K562 (cell line): ENCODE data around the gene ADCY5. TPM values are rescaled to one million over a fixed set of nuclear protein-coding genes. Genes with fewer than 3 reads are reported as not detected.

Source experiments
- ATAC-seq: fragments of 200-7000 bp; cut with Tn5 transposase; 3 replicates; pipeline ENCODE4 v1.9.1; 2020; ENCODE audit warnings: moderate library complexity
- BruUV-seq: library from RNA; stranded (reverse); fragments of 400-500 nt; replicated peaks from 2 replicates; lab custom pipeline; 2021; lab: Mats Ljungman, UMichigan
- CTCF ChIA-PET: fragments of 300-600 bp; formaldehyde crosslinking; extraction: SDS; loops from one replicate; lab custom pipeline; 2021; ENCODE audit warnings: low intra/inter-chr PET ratio; lab: Yijun Ruan, JAX
- POLR2A ChIA-PET: fragments of 300-600, 350-650 bp; sonication (Branson Sonifier 250); formaldehyde crosslinking; extraction: SDS; loops from one replicate; lab custom pipeline; 2021; ENCODE audit warnings: antibody characterized with exemption, inconsistent platforms; lab: Yijun Ruan, JAX
- DNase-seq, 4 experiments: peaks; one replicate each; pipeline versions ENCODE4 v3.0.0 to v3.0.0-alpha.2; 2011 to 2018; ENCODE audit warnings: low spot score in 3 of 4, mixed read lengths in 3 of 4; ENCODE audit errors: extremely low read depth in 1 of 4
- FAIRE-seq: peaks from 2 replicates; lab custom pipeline; 2011; peaks lifted over from hg19 to GRCh38; lab: Jason Lieb, UNC
- H2AFZ ChIP-seq: 2 replicates; pipeline ENCODE4 v1.6.0; 2011; ENCODE audit warnings: low read depth, low read length, control low read depth, inconsistent platforms
- H3K27ac ChIP-seq: fragments of 200-600 bp; 3 replicates; pipeline ENCODE4 v1.8.0; 2011; ENCODE audit warnings: low read depth, mild to moderate bottlenecking, control low read depth, inconsistent platforms, low read length, moderate library complexity, mixed read lengths; ENCODE audit errors: extremely low read depth
- H3K27me3 ChIP-seq, 2 experiments: fragments of 300-600 bp in 1 of 2; 2 replicates in 1 of 2; 3 replicates in 1 of 2; pipeline versions ENCODE4 v1.6.0 to v1.8.0; 2011; ENCODE audit warnings: inconsistent platforms in 2 of 2, low read length in 2 of 2, mild to moderate bottlenecking in 1 of 2, mixed read lengths in 1 of 2, moderate library complexity in 1 of 2; ENCODE audit not compliant: control insufficient read depth in 2 of 2, insufficient read depth in 2 of 2
- H3K36me3 ChIP-seq: fragments of 300-600 bp; 3 replicates; pipeline ENCODE4 v1.8.0; 2011; ENCODE audit warnings: mild to moderate bottlenecking, low read length, inconsistent platforms; ENCODE audit not compliant: control insufficient read depth, insufficient read depth
- H3K4me1 ChIP-seq, 2 experiments: fragments of 200-600 bp in 1 of 2; replicated peaks in 1 of 2; 2 replicates in 1 of 2; 3 replicates in 1 of 2; pipeline versions ENCODE4 v1.5.1 to v1.8.0; 2011; ENCODE audit warnings: inconsistent platforms in 2 of 2, low read length in 2 of 2, mild to moderate bottlenecking in 1 of 2, mixed read lengths in 1 of 2, moderate library complexity in 1 of 2; ENCODE audit not compliant: control insufficient read depth in 2 of 2, insufficient read depth in 2 of 2
- H3K4me2 ChIP-seq: 2 replicates; pipeline ENCODE4 v1.6.1; 2011; ENCODE audit warnings: low read length, control low read depth, inconsistent platforms, mixed read lengths; ENCODE audit not compliant: insufficient read depth
- H3K4me3 ChIP-seq: fragments of 200-600 bp; sonication (generic), shearing (Covaris generic); 2 replicates; pipeline ENCODE4 v1.5.1; 2016; ENCODE audit warnings: control low read depth, inconsistent platforms
- H3K79me2 ChIP-seq: fragments of 200-600 bp; 3 replicates; pipeline ENCODE4 v1.8.0; 2011; ENCODE audit warnings: low read length, inconsistent platforms; ENCODE audit not compliant: control insufficient read depth, insufficient read depth
- H3K9ac ChIP-seq, 2 experiments: 2 replicates each; pipeline versions ENCODE4 v1.6.0 to v1.6.1; 2011; ENCODE audit warnings: low read depth in 2 of 2, low read length in 2 of 2, control low read depth in 1 of 2, inconsistent platforms in 1 of 2, mild to moderate bottlenecking in 1 of 2, mixed read lengths in 1 of 2; ENCODE audit not compliant: insufficient read depth in 1 of 2
- H3K9me1 ChIP-seq: one replicate; pipeline ENCODE4 v1.6.0; 2011; ENCODE audit warnings: inconsistent platforms, mild to moderate bottlenecking, low read length, moderate library complexity; ENCODE audit not compliant: control insufficient read depth, insufficient read depth
- H3K9me3 ChIP-seq: replicated peaks from 2 replicates; pipeline ENCODE4 v1.5.1; 2011; ENCODE audit warnings: low read depth, low read length, inconsistent platforms; ENCODE audit not compliant: control insufficient read depth, insufficient read depth
- H4K20me1 ChIP-seq: replicated peaks from 2 replicates; pipeline ENCODE4 v1.6.1; 2011; ENCODE audit warnings: low read length, inconsistent platforms, mixed read lengths; ENCODE audit not compliant: control insufficient read depth, insufficient read depth
- CHCHD3 ChIP-seq: fragments of 250-450 bp; sonication (Bioruptor Pico); IDR thresholded peaks from 2 replicates; pipeline ENCODE4 v2.1.2; 2022; ENCODE audit warnings: mild to moderate bottlenecking
- DACH1 ChIP-seq: fragments of 450-650 bp; IDR thresholded peaks from 2 replicates; pipeline ENCODE4 v1.6.1; 2018; ENCODE audit not compliant: partially characterized antibody
- LARP7 ChIP-seq: fragments of 450-650 bp; IDR thresholded peaks from 2 replicates; pipeline ENCODE4 v1.6.1; 2016
- MBD2 ChIP-seq: sonication (generic); IDR thresholded peaks from 2 replicates; pipeline ENCODE4 v1.6.1; 2016; ENCODE audit warnings: low read depth, borderline replicate concordance
- MECOM ChIP-seq: fragments of 250-450 bp; sonication (Bioruptor Pico); IDR thresholded peaks from 2 replicates; pipeline ENCODE4 v1.8.0; 2022; ENCODE audit warnings: inconsistent platforms
- MED1 ChIP-seq: sonication (generic); formaldehyde crosslinking; IDR thresholded peaks from 2 replicates; pipeline ENCODE4 v1.8.1; 2023; ENCODE audit warnings: missing genetic modification reagents, borderline replicate concordance
- POLR2G ChIP-seq: fragments of 200-400 bp; formaldehyde crosslinking; IDR thresholded peaks from 2 replicates; pipeline ENCODE4 v1.6.1; 2017; ENCODE audit warnings: low read depth, mild to moderate bottlenecking, antibody characterized with exemption, low read length, moderate library complexity
- SIX5 ChIP-seq, 2 experiments: IDR thresholded peaks; 2 replicates each; pipeline ENCODE4 v1.6.1; 2011; ENCODE audit warnings: low read length in 2 of 2, borderline replicate concordance in 1 of 2, low read depth in 1 of 2, mild to moderate bottlenecking in 1 of 2, moderate library complexity in 1 of 2; ENCODE audit not compliant: insufficient read depth in 1 of 2
- SMAD3 ChIP-seq: fragments of 450-650 bp; formaldehyde crosslinking; conservative IDR thresholded peaks from 2 replicates; pipeline ENCODE4 v1.4.0; 2020; ENCODE audit warnings: mild to moderate bottlenecking
- ZBTB11 ChIP-seq, 3 experiments: fragments of 200-800 bp in 1 of 3; fragments of 250-450 bp in 1 of 3; fragments of 450-650 bp in 1 of 3; sonication (Bioruptor Pico) in 1 of 3; sonication (Bioruptor generic) in 1 of 3; formaldehyde crosslinking in 1 of 3; IDR thresholded peaks; 2 replicates each; pipeline versions ENCODE4 v1.6.1 to v1.8.0; 2016 to 2022; ENCODE audit warnings: mild to moderate bottlenecking in 2 of 3, missing genetic modification characterization in 2 of 3, missing compliant biosample characterization in 1 of 3, moderate library complexity in 1 of 3
- ZFP30 ChIP-seq: fragments of 250-450 bp; sonication (Bioruptor Pico); IDR thresholded peaks from 2 replicates; pipeline ENCODE4 v1.8.0; 2022; ENCODE audit warnings: moderate library complexity, mild to moderate bottlenecking, inconsistent platforms, borderline replicate concordance
- ZNF146 ChIP-seq: IDR thresholded peaks from one replicate; pipeline ENCODE4 v1.6.1; 2018; ENCODE audit warnings: missing compliant biosample characterization; ENCODE audit not compliant: unreplicated experiment
- WGBS: fragments of 100-300 bp; shearing (Covaris generic); methylation state at CpG from one replicate; pipeline ENCODE4 v1.1.6; 2016; ENCODE audit warnings: low coverage, mixed read lengths; ENCODE audit not compliant: insufficient coverage; ENCODE audit errors: missing lambda C conversion rate; 5-methylcytosine and 5-hydroxymethylcytosine counted together
- in situ Hi-C: fragments of 300-500 bp; cut with MboI; formaldehyde crosslinking; loops from 4 replicates; pipeline ENCODE4 v1.15.0; 2018; ENCODE audit warnings: inconsistent platforms, mixed read lengths
- intact Hi-C: fragments of 100-400 bp; cut with micrococcal nuclease; formaldehyde crosslinking; loops from 2 replicates; pipeline ENCODE4 v1.14.2; 2022
- polyA plus RNA-seq, 8 experiments: library from polyadenylated mRNA; depleted of rRNA in 4 of 8; stranded (reverse) in 5 of 8; unstranded in 3 of 8; fragments of >200 nt; fragmentation: Nextera tagmentation in 2 of 8; fragmentation: Illumina TruSeq in 1 of 8; extraction: Ambion mirVana in 2 of 8; extraction: Trizol in 1 of 8; gene quantifications; 2 replicates each; pipeline versions ENCODE4 v1.2.1 to v1.2.3, GENCODE V29; 2011 to 2014; ENCODE audit warnings: inconsistent platforms in 1 of 8, missing spikeins in 1 of 8
- total RNA-seq, 7 experiments: library from RNA; depleted of rRNA in 6 of 7; stranded (reverse); fragments of >200 nt in 6 of 7; fragmentation: Illumina TruSeq in 2 of 7; extraction: Trizol in 2 of 7; gene quantifications; 2 replicates each; pipeline versions ENCODE4 v1.2.1 to v1.2.3, GENCODE V29; 2011 to 2021; ENCODE audit warnings: low replicate concordance in 1 of 7

The ADCY5 gene
- total and polyA plus RNA-seq, 9 of the 15 experiments (the other 6 are each of a cell fraction or from before 2014, with no cell fraction given), result under 0.01 TPM; not detected in 8

GRCh38 chr3:123325766-123326256 is 123.1 kb downstream of the ADCY5 start:
- Histone ChIP-seq H3K4me1 (no peaks in the 10 kb centered on the region), H3K4me3 (no peak overlapping the region), H3K9ac (no peak overlapping the region), H3K79me2 (no peaks in the 10 kb centered on the region), H3K36me3 (no peaks in the 10 kb centered on the region), H3K9me3 (no peaks in the 10 kb centered on the region), H3K27me3 (peaks cover 8 to 50% of the 10 kb centered on the region in 2 experiments; a peak in 4 of 5 replicates), H3K27ac (no peak overlapping the region), H4K20me1 (no peaks in the 10 kb centered on the region), H2AFZ (no peak overlapping the region), H3K9me1 (no peaks in the 10 kb centered on the region), H3K4me2 (no peak overlapping the region)
- 0% methylated on average over 7 of the region's 8 CpGs for WGBS
- intact Hi-C loops, result no loop called here
- ATAC-seq (no peak), FAIRE-seq (no peak), DNase-seq (no peak)
- ChIA-PET POLR2A (no interaction called here), CTCF (no interaction called here)
- BruUV-seq, result no TSS peak
- TF ChIP-seq SMAD3 (CRISPR knock-in tag) (no peak), ZBTB11 (CRISPR knock-in tag; IDR thresholded peaks at IDR 0.05) (no peak), POLR2G (no peak), CHCHD3 (CRISPR knock-in tag) (no peak), SIX5 (IDR thresholded peaks at IDR 0.05; ENCODE audit: borderline replicate concordance in 1 of 2, insufficient read depth in 1 of 2, low read depth in 1 of 2, low read length in 2 of 2) (no peak), DACH1 (no peak), LARP7 (no peak), MBD2 (no peak), ZNF146 (CRISPR knock-in tag) (no peak), ZFP30 (no peak), MED1 (CRISPR knock-in tag) (no peak), MECOM (CRISPR knock-in tag) (no peak)
- in situ Hi-C loops, result no loop called here
